Liver (tissue), 3 donors: ENCODE results near the gene MTHFD1L.

Source experiments
- GABPA ChIP-seq, 2 donors: IDR thresholded peaks in 1 of 2; conservative IDR thresholded peaks in 1 of 2; 2 replicates each; pipeline ENCODE4 v1.6.1; 2016; ENCODE audit warnings: antibody characterized with exemption in 2 of 2, mild to moderate bottlenecking in 1 of 2, moderate library complexity in 1 of 2
- RAD21 ChIP-seq, 2 donors: IDR thresholded peaks; 2 replicates each; pipeline ENCODE4 v1.6.1; 2016; ENCODE audit warnings: antibody characterized with exemption in 2 of 2, mild to moderate bottlenecking in 2 of 2
- SP1 ChIP-seq: IDR thresholded peaks from 2 replicates; pipeline ENCODE4 v1.6.1; 2018; ENCODE audit warnings: antibody characterized with exemption, mild to moderate bottlenecking
- TF ChIP-seq, protein P1 (sequence below): fragments of 150-350 bp; IDR thresholded peaks from 2 replicates; pipeline ENCODE4 v1.5.1; 2017; ENCODE audit warnings: improper control_type of control experiment, low read depth, low read length; ENCODE audit not compliant: missing input control
- TF ChIP-seq, protein P2 (sequence below): IDR thresholded peaks from 2 replicates; pipeline ENCODE4 v1.6.1; 2016; ENCODE audit warnings: antibody characterized with exemption, mild to moderate bottlenecking
- donor health status: healthy.
- donor health status: healthy.

DNA sequence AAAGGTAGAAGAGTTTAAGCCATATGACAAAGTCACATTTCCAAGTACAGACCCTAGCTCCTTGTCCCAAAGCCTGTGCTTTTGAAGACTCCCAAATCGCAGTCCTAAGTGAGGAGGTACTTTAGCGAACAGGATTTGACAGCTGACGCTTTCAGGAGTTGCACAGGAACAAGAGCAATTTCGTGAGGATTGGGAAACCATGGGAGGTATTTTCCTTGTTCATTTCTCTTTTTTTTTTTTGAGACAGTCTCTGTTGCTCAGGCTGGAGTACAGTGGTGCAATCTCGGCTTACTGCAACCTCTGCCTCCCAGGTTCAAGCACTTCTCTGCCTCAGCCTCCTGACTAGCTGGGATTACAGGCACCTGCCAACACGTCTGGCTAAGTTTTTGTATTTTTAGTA lies 150.6 kb downstream of the MTHFD1L start:
- TF ChIP-seq, protein P1, sequence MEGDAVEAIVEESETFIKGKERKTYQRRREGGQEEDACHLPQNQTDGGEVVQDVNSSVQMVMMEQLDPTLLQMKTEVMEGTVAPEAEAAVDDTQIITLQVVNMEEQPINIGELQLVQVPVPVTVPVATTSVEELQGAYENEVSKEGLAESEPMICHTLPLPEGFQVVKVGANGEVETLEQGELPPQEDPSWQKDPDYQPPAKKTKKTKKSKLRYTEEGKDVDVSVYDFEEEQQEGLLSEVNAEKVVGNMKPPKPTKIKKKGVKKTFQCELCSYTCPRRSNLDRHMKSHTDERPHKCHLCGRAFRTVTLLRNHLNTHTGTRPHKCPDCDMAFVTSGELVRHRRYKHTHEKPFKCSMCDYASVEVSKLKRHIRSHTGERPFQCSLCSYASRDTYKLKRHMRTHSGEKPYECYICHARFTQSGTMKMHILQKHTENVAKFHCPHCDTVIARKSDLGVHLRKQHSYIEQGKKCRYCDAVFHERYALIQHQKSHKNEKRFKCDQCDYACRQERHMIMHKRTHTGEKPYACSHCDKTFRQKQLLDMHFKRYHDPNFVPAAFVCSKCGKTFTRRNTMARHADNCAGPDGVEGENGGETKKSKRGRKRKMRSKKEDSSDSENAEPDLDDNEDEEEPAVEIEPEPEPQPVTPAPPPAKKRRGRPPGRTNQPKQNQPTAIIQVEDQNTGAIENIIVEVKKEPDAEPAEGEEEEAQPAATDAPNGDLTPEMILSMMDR: no peak
- TF ChIP-seq SP1: no peak
- TF ChIP-seq GABPA (IDR thresholded peaks at IDR 0.05 in 1 of 2, conservative IDR thresholded peaks at IDR 0.05 in 1 of 2): no peak
- TF ChIP-seq RAD21 (IDR thresholded peaks at IDR 0.05): no peak
- TF ChIP-seq, protein P2, sequence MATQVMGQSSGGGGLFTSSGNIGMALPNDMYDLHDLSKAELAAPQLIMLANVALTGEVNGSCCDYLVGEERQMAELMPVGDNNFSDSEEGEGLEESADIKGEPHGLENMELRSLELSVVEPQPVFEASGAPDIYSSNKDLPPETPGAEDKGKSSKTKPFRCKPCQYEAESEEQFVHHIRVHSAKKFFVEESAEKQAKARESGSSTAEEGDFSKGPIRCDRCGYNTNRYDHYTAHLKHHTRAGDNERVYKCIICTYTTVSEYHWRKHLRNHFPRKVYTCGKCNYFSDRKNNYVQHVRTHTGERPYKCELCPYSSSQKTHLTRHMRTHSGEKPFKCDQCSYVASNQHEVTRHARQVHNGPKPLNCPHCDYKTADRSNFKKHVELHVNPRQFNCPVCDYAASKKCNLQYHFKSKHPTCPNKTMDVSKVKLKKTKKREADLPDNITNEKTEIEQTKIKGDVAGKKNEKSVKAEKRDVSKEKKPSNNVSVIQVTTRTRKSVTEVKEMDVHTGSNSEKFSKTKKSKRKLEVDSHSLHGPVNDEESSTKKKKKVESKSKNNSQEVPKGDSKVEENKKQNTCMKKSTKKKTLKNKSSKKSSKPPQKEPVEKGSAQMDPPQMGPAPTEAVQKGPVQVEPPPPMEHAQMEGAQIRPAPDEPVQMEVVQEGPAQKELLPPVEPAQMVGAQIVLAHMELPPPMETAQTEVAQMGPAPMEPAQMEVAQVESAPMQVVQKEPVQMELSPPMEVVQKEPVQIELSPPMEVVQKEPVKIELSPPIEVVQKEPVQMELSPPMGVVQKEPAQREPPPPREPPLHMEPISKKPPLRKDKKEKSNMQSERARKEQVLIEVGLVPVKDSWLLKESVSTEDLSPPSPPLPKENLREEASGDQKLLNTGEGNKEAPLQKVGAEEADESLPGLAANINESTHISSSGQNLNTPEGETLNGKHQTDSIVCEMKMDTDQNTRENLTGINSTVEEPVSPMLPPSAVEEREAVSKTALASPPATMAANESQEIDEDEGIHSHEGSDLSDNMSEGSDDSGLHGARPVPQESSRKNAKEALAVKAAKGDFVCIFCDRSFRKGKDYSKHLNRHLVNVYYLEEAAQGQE: no peak
